MM.1S (cell line): ENCODE results near the gene RASGRP2.
A peak's percentile ranks its signal among the peaks of the same experiment; 100 is the strongest.

Experiments used
- DNase-seq: peaks from one replicate; pipeline ENCODE4 v3.0.0-alpha.2; 2015
- H2AFZ ChIP-seq: fragments of 300-600 bp; sonication (generic); 2 replicates; pipeline ENCODE4 v1.6.0; 2016; ENCODE audit warnings: antibody characterized with exemption, low read length
- H3F3A ChIP-seq: fragments of 300-600 bp; sonication (generic); 2 replicates; pipeline ENCODE4 v1.6.1; 2016; ENCODE audit warnings: mild to moderate bottlenecking, antibody characterized with exemption, low read length, moderate library complexity, mixed read lengths; ENCODE audit not compliant: insufficient read depth
- H3K27ac ChIP-seq: fragments of 300-600 bp; sonication (generic); 2 replicates; pipeline ENCODE4 v1.5.1; 2016; ENCODE audit warnings: mild to moderate bottlenecking, low read length
- H3K27me3 ChIP-seq: fragments of 300-600 bp; sonication (generic); replicated peaks from 2 replicates; pipeline ENCODE4 v1.6.0; 2016; ENCODE audit warnings: low read length; ENCODE audit not compliant: insufficient read depth
- H3K36me3 ChIP-seq: fragments of 300-600 bp; sonication (generic); replicated peaks from 2 replicates; pipeline ENCODE4 v1.6.1; 2016; ENCODE audit warnings: mild to moderate bottlenecking, low read length, mixed read lengths; ENCODE audit not compliant: insufficient read depth
- H3K4me1 ChIP-seq: fragments of 300-600 bp; sonication (generic); 2 replicates; pipeline ENCODE4 v1.6.1; 2016; ENCODE audit warnings: low read length, mixed read lengths
- H3K4me2 ChIP-seq: fragments of 300-600 bp; sonication (generic); 2 replicates; pipeline ENCODE4 v1.6.0; 2016; ENCODE audit warnings: low read depth, low read length
- H3K4me3 ChIP-seq: fragments of 300-600 bp; sonication (generic); 2 replicates; pipeline ENCODE4 v1.5.1; 2016; ENCODE audit warnings: low read length, mixed read lengths
- H3K79me2 ChIP-seq: fragments of 300-600 bp; sonication (generic); 2 replicates; pipeline ENCODE4 v1.6.1; 2016; ENCODE audit warnings: mixed run types, low read length, mixed read lengths
- H3K9ac ChIP-seq: fragments of 300-600 bp; sonication (generic); 2 replicates; pipeline ENCODE4 v1.6.1; 2016; ENCODE audit warnings: low read length, mixed read lengths
- H3K9me2 ChIP-seq: fragments of 300-600 bp; sonication (generic); replicated peaks from 2 replicates; pipeline ENCODE4 v1.6.1; 2016; ENCODE audit warnings: mild to moderate bottlenecking, low read length, mixed read lengths; ENCODE audit not compliant: insufficient read depth
- H3K9me3 ChIP-seq: fragments of 300-600 bp; sonication (generic); replicated peaks from 2 replicates; pipeline ENCODE4 v1.6.1; 2016; ENCODE audit warnings: mild to moderate bottlenecking, low read length, mixed read lengths; ENCODE audit not compliant: insufficient read depth
- H4K20me1 ChIP-seq: fragments of 300-600 bp; sonication (generic); 2 replicates; pipeline ENCODE4 v1.6.1; 2016; ENCODE audit warnings: mild to moderate bottlenecking, low read length, moderate library complexity, mixed read lengths; ENCODE audit not compliant: insufficient read depth
- CTCF ChIP-seq: fragments of 300-600 bp; sonication (generic); IDR thresholded peaks from 2 replicates; pipeline ENCODE4 v1.5.1; 2016; ENCODE audit warnings: antibody characterized with exemption, low read length, mixed read lengths
- EZH2 ChIP-seq: fragments of 300-600 bp; sonication (generic); optimal IDR thresholded peaks from 2 replicates; pipeline ENCODE3; 2017; ENCODE audit warnings: low read depth, mild to moderate bottlenecking, antibody characterized with exemption, low read length, mixed read lengths
- EZH2phosphoT487 ChIP-seq: fragments of 300-600 bp; sonication (generic); IDR thresholded peaks from 2 replicates; pipeline ENCODE4 v1.6.1; 2018; ENCODE audit warnings: antibody characterized with exemption, low read length

The RASGRP2 gene

GRCh38 chr11:64745521-64746328 lies 1.8 kb upstream of the RASGRP2 start:
- no peak for DNase-seq
- H3F3A ChIP-seq, result peaks cover 4% of the 10 kb centered on the region; the same call in 1 of the 2 replicates
- H3K27me3 ChIP-seq, result peaks cover 71% of the 10 kb centered on the region
- 0 out of 2 replicates have a peak, but pooled peaks cover 5% of the 10 kb centered on the region for H4K20me1 ChIP-seq
- no peaks in the 10 kb centered on the region for H3K9me3 ChIP-seq
- H3K79me2 ChIP-seq, result no peaks in the 10 kb centered on the region
- no peak overlapping the region for H3K27ac ChIP-seq
- H3K4me1 ChIP-seq, result peaks cover 16% of the 10 kb centered on the region
- H3K9ac ChIP-seq, result no peak overlapping the region
- no peaks in the 10 kb centered on the region for H3K9me2 ChIP-seq
- H3K36me3 ChIP-seq, result no peaks in the 10 kb centered on the region
- TF ChIP-seq CTCF (no peak), EZH2 (peak; percentile 9)
- H3K4me3 ChIP-seq, result peak overlapping the region; percentile 42
- peak overlapping the region; percentile 70 for H3K4me2 ChIP-seq
- H2AFZ ChIP-seq, result 0 out of 2 replicates have a peak overlapping the region, but pooled peaks have one; percentile 39

GRCh38 chr11:64745189-64745520 lies 1.2 kb upstream of the RASGRP2 start:
- no peak for DNase-seq
- 0 out of 2 replicates have a peak, but pooled peaks cover 5% of the 10 kb centered on the region for H4K20me1 ChIP-seq
- H3K9me3 ChIP-seq, result no peaks in the 10 kb centered on the region
- peak overlapping the region; percentile 70 for H3K4me2 ChIP-seq
- peaks cover 4% of the 10 kb centered on the region; the same call in 1 of the 2 replicates for H3F3A ChIP-seq
- H3K79me2 ChIP-seq, result no peaks in the 10 kb centered on the region
- peaks cover 77% of the 10 kb centered on the region for H3K27me3 ChIP-seq
- TF ChIP-seq EZH2phosphoT487, result peak; percentile 48; the same call in 1 of the 2 replicates
- TF ChIP-seq CTCF, result no peak
- TF ChIP-seq EZH2, result peak; percentile 96
- H3K27ac ChIP-seq, result no peak overlapping the region
- no peaks in the 10 kb centered on the region for H3K9me2 ChIP-seq
- H3K36me3 ChIP-seq, result no peaks in the 10 kb centered on the region
- no peak overlapping the region for H2AFZ ChIP-seq
- no peak overlapping the region for H3K9ac ChIP-seq
- H3K4me1 ChIP-seq, result peaks cover 16% of the 10 kb centered on the region
- H3K4me3 ChIP-seq, result peak overlapping the region; percentile 42; the same call in 1 of the 2 replicates

GRCh38 chr11:64744544-64745188 lies 724 bp upstream of the RASGRP2 start:
- Histone ChIP-seq H2AFZ (no peak overlapping the region), H3K4me3 (peak overlapping the region; percentile 42; the same call in 1 of the 2 replicates), H4K20me1 (0 out of 2 replicates have a peak, but pooled peaks cover 5% of the 10 kb centered on the region), H3F3A (peaks cover 4% of the 10 kb centered on the region; the same call in 1 of the 2 replicates), H3K27ac (no peak overlapping the region), H3K9ac (no peak overlapping the region), H3K4me1 (peaks cover 16% of the 10 kb centered on the region), H3K79me2 (no peaks in the 10 kb centered on the region), H3K36me3 (no peaks in the 10 kb centered on the region), H3K9me3 (no peaks in the 10 kb centered on the region), H3K27me3 (peaks cover 82% of the 10 kb centered on the region), H3K9me2 (no peaks in the 10 kb centered on the region), H3K4me2 (peak overlapping the region; percentile 70; the same call in 1 of the 2 replicates)
- no peak for DNase-seq
- TF ChIP-seq EZH2 (no peak), CTCF (no peak), EZH2phosphoT487 (no peak)
